T-helper 2 cell treated with Interferon-gamma antibody and Interleukin-4, amounts not matched to agents 5 μg/mL and 100 μg/mL, for 36 hours (primary cell): ENCODE data around the gene SERINC5.
"Not testable (repeated sequence)": the region's sequence is repeated elsewhere in the genome, so short reads cannot be mapped to it uniquely, and the experiment has no call there.

Experiments used
- DNase-seq: peaks from one replicate; pipeline ENCODE4 v3.0.0; 2021; ENCODE audit warnings: low spot score
- H3K27ac Mint-ChIP-seq: one replicate; pipeline ENCODE4 v1.8.0; 2021; ENCODE audit warnings: mild to moderate bottlenecking, mixed read lengths
- H3K27me3 Mint-ChIP-seq: one replicate; pipeline ENCODE4 v1.8.0; 2021; ENCODE audit warnings: low read depth, mixed read lengths
- H3K36me3 Mint-ChIP-seq: one replicate; pipeline ENCODE4 v1.8.0; 2021; ENCODE audit warnings: low read depth, mixed read lengths
- H3K4me1 Mint-ChIP-seq: one replicate; pipeline ENCODE4 v1.8.0; 2021; ENCODE audit warnings: low read depth, mixed read lengths
- H3K4me3 Mint-ChIP-seq: one replicate; pipeline ENCODE4 v1.8.0; 2022; ENCODE audit warnings: mild to moderate bottlenecking, moderate library complexity, mixed read lengths
- H3K9me3 Mint-ChIP-seq: one replicate; pipeline ENCODE4 v1.8.0; 2021; ENCODE audit warnings: mixed read lengths

The SERINC5 gene

GRCh38 chr5:80129146-80129545 lies 126.7 kb downstream of the SERINC5 start:
- Mint-ChIP-seq H3K27me3 (no peaks in the 10 kb centered on the region), H3K4me1 (peaks cover 55% of the 10 kb centered on the region), H3K36me3 (peaks cover 50% of the 10 kb centered on the region), H3K9me3 (peaks cover 21% of the 10 kb centered on the region), H3K27ac (no peak overlapping the region), H3K4me3 (no peak overlapping the region)
- DNase-seq: no peak

- H3K36me3 Mint-ChIP-seq: peaks cover 46% of the 10 kb centered on the region
- H3K4me1 Mint-ChIP-seq: peaks cover 55% of the 10 kb centered on the region
- DNase-seq: no peak
- H3K9me3 Mint-ChIP-seq: peaks cover 21% of the 10 kb centered on the region
- H3K4me3 Mint-ChIP-seq: no peak overlapping the region
- H3K27me3 Mint-ChIP-seq: no peaks in the 10 kb centered on the region
- H3K27ac Mint-ChIP-seq: no peak overlapping the region
Measured at GRCh38 chr5:80128141-80128540, 127.7 kb downstream of the SERINC5 start.

- H3K27ac Mint-ChIP-seq: no peak overlapping the region
- no peak overlapping the region for H3K4me3 Mint-ChIP-seq
- H3K4me1 Mint-ChIP-seq: peaks cover 52% of the 10 kb centered on the region
- H3K36me3 Mint-ChIP-seq: peaks cover 42% of the 10 kb centered on the region
- no peaks in the 10 kb centered on the region for H3K27me3 Mint-ChIP-seq
- H3K9me3 Mint-ChIP-seq: peaks cover 19% of the 10 kb centered on the region
- DNase-seq: no peak
Measured at GRCh38 chr5:80127116-80127552, 128.7 kb downstream of the SERINC5 start.

GRCh38 chr5:80125962-80126480 lies 129.8 kb downstream of the SERINC5 start:
- no peaks in the 10 kb centered on the region for H3K27me3 Mint-ChIP-seq
- peaks cover 39% of the 10 kb centered on the region for H3K36me3 Mint-ChIP-seq
- H3K4me1 Mint-ChIP-seq: peaks cover 45% of the 10 kb centered on the region
- H3K9me3 Mint-ChIP-seq: peaks cover 12% of the 10 kb centered on the region
- peak overlapping the region; percentile 82 for H3K27ac Mint-ChIP-seq
- H3K4me3 Mint-ChIP-seq: peak overlapping the region; percentile 38
- DNase-seq: peak; percentile 53

- Mint-ChIP-seq H3K9me3 (peaks cover 5% of the 10 kb centered on the region), H3K36me3 (peaks cover 32% of the 10 kb centered on the region), H3K27me3 (no peaks in the 10 kb centered on the region), H3K27ac (peak overlapping the region; percentile 82), H3K4me1 (peaks cover 44% of the 10 kb centered on the region), H3K4me3 (peak overlapping the region; percentile 38)
- DNase-seq: no peak
Measured at GRCh38 chr5:80125022-80125961, 130.6 kb downstream of the SERINC5 start.

- no peak overlapping the region for H3K27ac Mint-ChIP-seq
- no peak overlapping the region for H3K4me3 Mint-ChIP-seq
- no peak for DNase-seq
- peaks cover 5% of the 10 kb centered on the region for H3K9me3 Mint-ChIP-seq
- H3K27me3 Mint-ChIP-seq: no peaks in the 10 kb centered on the region
- H3K36me3 Mint-ChIP-seq: peaks cover 37% of the 10 kb centered on the region
- peaks cover 44% of the 10 kb centered on the region for H3K4me1 Mint-ChIP-seq
Measured at GRCh38 chr5:80124121-80124918, 131.5 kb downstream of the SERINC5 start.

GRCh38 chr5:80122579-80122978 lies 133.3 kb downstream of the SERINC5 start:
- peaks cover 41% of the 10 kb centered on the region for H3K4me1 Mint-ChIP-seq
- H3K4me3 Mint-ChIP-seq: no peak overlapping the region

GRCh38 chr5:80119372-80119771 lies 136.5 kb downstream of the SERINC5 start:
- Mint-ChIP-seq H3K4me3 (no peak overlapping the region), H3K9me3 (peaks cover 30% of the 10 kb centered on the region), H3K27me3 (no peaks in the 10 kb centered on the region), H3K4me1 (peaks cover 33% of the 10 kb centered on the region), H3K36me3 (peaks cover 60% of the 10 kb centered on the region), H3K27ac (no peak overlapping the region)
- no peak for DNase-seq

More at GRCh38 chr5:80122579-80122978, 133.3 kb downstream of the SERINC5 start:
- Mint-ChIP-seq H3K27ac (no peak overlapping the region), H3K36me3 (peaks cover 42% of the 10 kb centered on the region), H3K27me3 (no peaks in the 10 kb centered on the region), H3K9me3 (peaks cover 14% of the 10 kb centered on the region)
- no peak for DNase-seq

GRCh38 chr5:80117446-80117845 lies 138.4 kb downstream of the SERINC5 start:
- peaks cover 42% of the 10 kb centered on the region for H3K9me3 Mint-ChIP-seq
- no peaks in the 10 kb centered on the region for H3K27me3 Mint-ChIP-seq
- DNase-seq: no peak
- H3K36me3 Mint-ChIP-seq: peaks cover 64% of the 10 kb centered on the region
- peaks cover 26% of the 10 kb centered on the region for H3K4me1 Mint-ChIP-seq
- H3K27ac Mint-ChIP-seq: peak overlapping the region; percentile 45
- no peak overlapping the region for H3K4me3 Mint-ChIP-seq

- Mint-ChIP-seq H3K27ac (peak overlapping the region; percentile 55), H3K4me1 (peaks cover 22% of the 10 kb centered on the region), H3K27me3 (no peaks in the 10 kb centered on the region), H3K9me3 (peaks cover 38% of the 10 kb centered on the region), H3K36me3 (peaks cover 59% of the 10 kb centered on the region), H3K4me3 (no peak overlapping the region)
- DNase-seq: no peak
Measured at GRCh38 chr5:80116465-80116864, 139.4 kb downstream of the SERINC5 start.

- no peak overlapping the region for H3K27ac Mint-ChIP-seq
- H3K4me1 Mint-ChIP-seq: peaks cover 22% of the 10 kb centered on the region
- peaks cover 37% of the 10 kb centered on the region for H3K9me3 Mint-ChIP-seq
- no peak overlapping the region for H3K4me3 Mint-ChIP-seq
- H3K27me3 Mint-ChIP-seq: no peaks in the 10 kb centered on the region
- H3K36me3 Mint-ChIP-seq: peaks cover 56% of the 10 kb centered on the region
- no peak for DNase-seq
Measured at GRCh38 chr5:80116000-80116399, 139.8 kb downstream of the SERINC5 start.

GRCh38 chr5:80114860-80115259 lies 141.0 kb downstream of the SERINC5 start:
- Mint-ChIP-seq H3K9me3 (peaks cover 37% of the 10 kb centered on the region), H3K4me3 (no peak overlapping the region), H3K27ac (no peak overlapping the region), H3K36me3 (peaks cover 51% of the 10 kb centered on the region), H3K4me1 (peaks cover 22% of the 10 kb centered on the region), H3K27me3 (no peaks in the 10 kb centered on the region)
- no peak for DNase-seq

- Mint-ChIP-seq H3K9me3 (peaks cover 40% of the 10 kb centered on the region), H3K4me1 (peaks cover 12% of the 10 kb centered on the region), H3K36me3 (peaks cover 43% of the 10 kb centered on the region)
- not testable (repeated sequence) for H3K4me3 Mint-ChIP-seq, H3K27me3 Mint-ChIP-seq, H3K27ac Mint-ChIP-seq, DNase-seq
Measured at GRCh38 chr5:80111376-80111990, 144.4 kb downstream of the SERINC5 start.
